Measurements from ENCODE around the gene ANKS3. TPM values are rescaled to one million over a fixed set of nuclear protein-coding genes. Genes with fewer than 3 reads are reported as not detected.

ANKS3 gene
- total RNA-seq, 1 experiment from 2014 or later: 32.8 TPM

- no peaks in the 10 kb centered on the region for H3K9me3 ChIP-seq (ENCODE audit: insufficient read depth, low read depth)
- H2AFZ ChIP-seq: no peak overlapping the region
- H3K27me3 ChIP-seq (ENCODE audit: insufficient read depth, low read depth): no peaks in the 10 kb centered on the region
- H4K20me1 ChIP-seq (ENCODE audit: insufficient read depth): peaks cover 10% of the 10 kb centered on the region; the same call in 1 of the 2 replicates
- no peaks in the 10 kb centered on the region for H3K9me2 ChIP-seq (ENCODE audit: insufficient read depth)
- H3K4me1 ChIP-seq (replicated peaks; ENCODE audit: insufficient read depth): no peaks in the 10 kb centered on the region
- POLR2A ChIA-PET (ENCODE audit: unreplicated experiment): no interaction called here
- H3K79me2 ChIP-seq (ENCODE audit: low read depth): peaks cover 5% of the 10 kb centered on the region
- no peak overlapping the region for H3K27ac ChIP-seq
- H3K4me2 ChIP-seq: no peak overlapping the region
- intact Hi-C loops (cut with micrococcal nuclease; ENCODE audit: unreplicated experiment): no loop called here
- CTCF ChIA-PET: no interaction called here
- no peak overlapping the region for H3K4me3 ChIP-seq
- H3F3A ChIP-seq (ENCODE audit: insufficient read depth, low read depth): no peaks in the 10 kb centered on the region
- H3K36me3 ChIP-seq (ENCODE audit: low read depth): peaks cover 5% of the 10 kb centered on the region; the same call in 1 of the 2 replicates
- TF ChIP-seq CTCF (conservative IDR thresholded peaks at IDR 0.05): no peak
- no peak for TF ChIP-seq EZH2 (IDR thresholded peaks at IDR 0.05; ENCODE audit: low read depth)
- no TSS peak for BruUV-seq (replicated peaks)
- DNase-seq: no peak
Measured at GRCh38 chr16:4648917-4649316, 85.2 kb downstream of the ANKS3 start.

GRCh38 chr16:4647644-4647980 lies 86.5 kb downstream of the ANKS3 start:
- Histone ChIP-seq H4K20me1 (ENCODE audit: insufficient read depth) (peaks cover 10% of the 10 kb centered on the region; the same call in 1 of the 2 replicates), H3K4me2 (no peak overlapping the region), H3K4me3 (no peak overlapping the region), H3K27me3 (ENCODE audit: insufficient read depth, low read depth) (no peaks in the 10 kb centered on the region), H3F3A (ENCODE audit: insufficient read depth, low read depth) (no peaks in the 10 kb centered on the region), H3K4me1 (replicated peaks; ENCODE audit: insufficient read depth) (no peaks in the 10 kb centered on the region), H3K27ac (no peak overlapping the region), H3K9me3 (ENCODE audit: insufficient read depth, low read depth) (no peaks in the 10 kb centered on the region), H3K36me3 (ENCODE audit: low read depth) (peaks cover 5% of the 10 kb centered on the region; the same call in 1 of the 2 replicates), H3K79me2 (ENCODE audit: low read depth) (peaks cover 8% of the 10 kb centered on the region), H2AFZ (no peak overlapping the region), H3K9me2 (ENCODE audit: insufficient read depth) (no peaks in the 10 kb centered on the region)
- no peak for DNase-seq
- CTCF ChIA-PET: no interaction called here
- POLR2A ChIA-PET (ENCODE audit: unreplicated experiment): no interaction called here
- BruUV-seq (replicated peaks): no TSS peak
- TF ChIP-seq EZH2 (IDR thresholded peaks at IDR 0.05; ENCODE audit: low read depth) (no peak), CTCF (conservative IDR thresholded peaks at IDR 0.05) (no peak)
- intact Hi-C loops (cut with micrococcal nuclease; ENCODE audit: unreplicated experiment): no loop called here

- Histone ChIP-seq H3K4me1 (replicated peaks; ENCODE audit: insufficient read depth) (no peaks in the 10 kb centered on the region), H3K4me2 (no peak overlapping the region), H3K9me2 (ENCODE audit: insufficient read depth) (no peaks in the 10 kb centered on the region), H3K27ac (no peak overlapping the region), H2AFZ (no peak overlapping the region), H3K9me3 (ENCODE audit: insufficient read depth, low read depth) (no peaks in the 10 kb centered on the region), H3K4me3 (no peak overlapping the region), H3K27me3 (ENCODE audit: insufficient read depth, low read depth) (no peaks in the 10 kb centered on the region), H3F3A (ENCODE audit: insufficient read depth, low read depth) (no peaks in the 10 kb centered on the region), H3K36me3 (ENCODE audit: low read depth) (peaks cover 5% of the 10 kb centered on the region; the same call in 1 of the 2 replicates), H3K79me2 (ENCODE audit: low read depth) (peaks cover 8% of the 10 kb centered on the region), H4K20me1 (ENCODE audit: insufficient read depth) (peaks cover 12% of the 10 kb centered on the region; the same call in 1 of the 2 replicates)
- TF ChIP-seq CTCF (conservative IDR thresholded peaks at IDR 0.05): no peak
- no peak for TF ChIP-seq EZH2 (IDR thresholded peaks at IDR 0.05; ENCODE audit: low read depth)
- ChIA-PET POLR2A (ENCODE audit: unreplicated experiment) (no interaction called here), CTCF (no interaction called here)
- intact Hi-C loops (cut with micrococcal nuclease; ENCODE audit: unreplicated experiment): no loop called here
- no TSS peak for BruUV-seq (replicated peaks)
- no peak for DNase-seq
Measured at GRCh38 chr16:4646773-4647643, 87.1 kb downstream of the ANKS3 start.

Small RNAs within 50 kb of the gene (microRNA-seq; reads per million reads assigned to microRNA genes)
- not detected for gene MIR6769A (ENCODE audit: borderline number of aligned reads, borderline replicate concordance)

Other genes with a start within 250 kb of the ANKS3 start
- 10.7 and 18.4 TPM in 2 replicates for gene CDIP1, start 195.5 kb downstream of the ANKS3 start, total RNA-seq (2021)
- 0.13 and 0.15 TPM in 2 replicates for gene C16orf96, start 177.9 kb downstream of the ANKS3 start, total RNA-seq (2021)
- gene UBALD1, start 119.4 kb downstream of the ANKS3 start, total RNA-seq (2021): 58.4 and 68.7 TPM in 2 replicates
- gene MGRN1, start 109.4 kb downstream of the ANKS3 start, total RNA-seq (2021): 67.9 and 70.4 TPM in 2 replicates
- 25.7 and 37.5 TPM in 2 replicates for gene NUDT16L1, start 40.7 kb downstream of the ANKS3 start, total RNA-seq (2021)
- gene DNAAF8, start 266 bp upstream of the ANKS3 start, total RNA-seq (2021): 1.8 and 2.4 TPM in 2 replicates
- gene ZNF500, start 32.9 kb upstream of the ANKS3 start, total RNA-seq (2021): 28.8 and 29.2 TPM in 2 replicates
- not detected in 2 replicates for gene SEPTIN12, start 54.1 kb upstream of the ANKS3 start, total RNA-seq (2021)
- gene SMIM22, start 61.1 kb upstream of the ANKS3 start, total RNA-seq (2021): 134 and 182 TPM in 2 replicates
- gene ROGDI, start 68.4 kb upstream of the ANKS3 start, total RNA-seq (2021): 40.8 and 45.2 TPM in 2 replicates
- gene GLYR1, start 113.0 kb upstream of the ANKS3 start, total RNA-seq (2021): 97.5 and 135 TPM in 2 replicates
- 42.7 and 44.1 TPM in 2 replicates for gene UBN1, start 113.2 kb upstream of the ANKS3 start, total RNA-seq (2021)
- 184 and 187 TPM in 2 replicates for gene PPL, start 202.9 kb upstream of the ANKS3 start, total RNA-seq (2021)
- gene SEC14L5, start 224.1 kb upstream of the ANKS3 start, total RNA-seq (2021): 1.1 and 1.8 TPM in 2 replicates